ENCODE data around the gene CAPS.

- TF ChIP-seq CTCF (conservative IDR thresholded peaks at IDR 0.05; ENCODE audit: low read depth, low read length): no peak
- TF ChIP-seq EZH2 (IDR thresholded peaks at IDR 0.05; ENCODE audit: borderline replicate concordance, low read depth, low read length, poor library complexity, severe bottlenecking): no peak
Observed at GRCh38 chr19:5904352-5905113, 9.5 kb upstream of the CAPS start, which contains the start of gene VMAC.
